Measurements from ENCODE around the gene KLHL36. TPM values are rescaled to one million over a fixed set of nuclear protein-coding genes. Genes with fewer than 3 reads are reported as not detected.

The KLHL36 gene
- total RNA-seq = 10 to 100 TPM; 32.6 to 34.8 TPM

- Mint-ChIP-seq H3K36me3 (peaks cover 27% of the 10 kb centered on the region), H3K27me3 (no peaks in the 10 kb centered on the region), H3K4me3 (peak within 1 kb of the TSS; percentile 86), H3K27ac (peak within 1 kb of the TSS; percentile 82), H3K4me1 (peaks cover 41% of the 10 kb centered on the region), H3K9me3 (no peaks in the 10 kb centered on the region)
- DNase-seq = peak; percentile 82
Measured at GRCh38 chr16:84647828-84648594, at the start of gene KLHL36. Gene KLHL36 (plus strand): TSS chr16:84648511. CDS start chr16:84650868, 2,357 bp downstream.

- Mint-ChIP-seq H3K4me1 (peaks cover 90% of the 10 kb centered on the region), H3K9me3 (no peaks in the 10 kb centered on the region), H3K27ac (peak overlapping the region; percentile 99), H3K36me3 (peaks cover 56% of the 10 kb centered on the region), H3K27me3 (no peaks in the 10 kb centered on the region), H3K4me3 (peak overlapping the region; percentile 83)
- DNase-seq = peak; percentile 85
Measured at GRCh38 chr16:84599521-84600202, 48.6 kb upstream of the KLHL36 start.

GRCh38 chr16:84600343-84601229, 47.7 kb upstream of the KLHL36 start:
- Mint-ChIP-seq H3K9me3 (no peaks in the 10 kb centered on the region), H3K36me3 (peaks cover 54% of the 10 kb centered on the region), H3K4me3 (peak overlapping the region; percentile 83), H3K27ac (peak overlapping the region; percentile 99), H3K27me3 (no peaks in the 10 kb centered on the region), H3K4me1 (peaks cover 90% of the 10 kb centered on the region)
- no peak for DNase-seq

- peak overlapping the region; percentile 84 for H3K27ac Mint-ChIP-seq
- no peaks in the 10 kb centered on the region for H3K27me3 Mint-ChIP-seq
- H3K9me3 Mint-ChIP-seq = no peaks in the 10 kb centered on the region
- H3K36me3 Mint-ChIP-seq = peaks cover 58% of the 10 kb centered on the region
- peaks cover 89% of the 10 kb centered on the region for H3K4me1 Mint-ChIP-seq
- no peak for DNase-seq
- peak overlapping the region; percentile 16 for H3K4me3 Mint-ChIP-seq
Measured at GRCh38 chr16:84603140-84603816, 45.0 kb upstream of the KLHL36 start.

GRCh38 chr16:84603940-84604339, 44.4 kb upstream of the KLHL36 start:
- Mint-ChIP-seq H3K27ac (peak overlapping the region; percentile 86), H3K27me3 (no peaks in the 10 kb centered on the region), H3K36me3 (peaks cover 63% of the 10 kb centered on the region), H3K4me1 (peaks cover 89% of the 10 kb centered on the region), H3K9me3 (no peaks in the 10 kb centered on the region), H3K4me3 (no peak overlapping the region)
- no peak for DNase-seq

- Mint-ChIP-seq H3K36me3 (peaks cover 68% of the 10 kb centered on the region), H3K27me3 (no peaks in the 10 kb centered on the region), H3K4me3 (peak overlapping the region; percentile 48)
Measured at GRCh38 chr16:84604477-84605013, 43.8 kb upstream of the KLHL36 start.

GRCh38 chr16:84605339-84605848, 42.9 kb upstream of the KLHL36 start:
- DNase-seq = no peak
- Mint-ChIP-seq H3K27ac (no peak overlapping the region), H3K36me3 (peaks cover 74% of the 10 kb centered on the region), H3K4me3 (peak overlapping the region; percentile 6), H3K9me3 (no peaks in the 10 kb centered on the region), H3K4me1 (peaks cover 90% of the 10 kb centered on the region), H3K27me3 (no peaks in the 10 kb centered on the region)

More at GRCh38 chr16:84604477-84605013, 43.8 kb upstream of the KLHL36 start:
- no peaks in the 10 kb centered on the region for H3K9me3 Mint-ChIP-seq
- peak overlapping the region; percentile 86 for H3K27ac Mint-ChIP-seq
- DNase-seq = no peak
- H3K4me1 Mint-ChIP-seq = peaks cover 90% of the 10 kb centered on the region

- DNase-seq = no peak
- no peak overlapping the region for H3K4me3 Mint-ChIP-seq
Measured at GRCh38 chr16:84606081-84606875, 42.0 kb upstream of the KLHL36 start.

GRCh38 chr16:84607061-84607460, 41.2 kb upstream of the KLHL36 start:
- Mint-ChIP-seq H3K9me3 (no peaks in the 10 kb centered on the region), H3K36me3 (peaks cover 86% of the 10 kb centered on the region), H3K27ac (peak overlapping the region; percentile 81), H3K4me3 (peak overlapping the region; percentile 23), H3K4me1 (peaks cover 89% of the 10 kb centered on the region), H3K27me3 (no peaks in the 10 kb centered on the region)
- DNase-seq = no peak

More at GRCh38 chr16:84606081-84606875, 42.0 kb upstream of the KLHL36 start:
- H3K36me3 Mint-ChIP-seq = peaks cover 78% of the 10 kb centered on the region
- H3K27ac Mint-ChIP-seq = peak overlapping the region; percentile 81
- H3K9me3 Mint-ChIP-seq = no peaks in the 10 kb centered on the region
- peaks cover 89% of the 10 kb centered on the region for H3K4me1 Mint-ChIP-seq
- H3K27me3 Mint-ChIP-seq = no peaks in the 10 kb centered on the region

- H3K4me3 Mint-ChIP-seq = peak overlapping the region; percentile 55
- no peaks in the 10 kb centered on the region for H3K27me3 Mint-ChIP-seq
- H3K4me1 Mint-ChIP-seq = peaks cover 87% of the 10 kb centered on the region
- no peak for DNase-seq
- peaks cover 89% of the 10 kb centered on the region for H3K36me3 Mint-ChIP-seq
- H3K9me3 Mint-ChIP-seq = no peaks in the 10 kb centered on the region
- peak overlapping the region; percentile 81 for H3K27ac Mint-ChIP-seq
Measured at GRCh38 chr16:84607694-84608093, 40.6 kb upstream of the KLHL36 start.

- peaks cover 84% of the 10 kb centered on the region for H3K4me1 Mint-ChIP-seq
- H3K27ac Mint-ChIP-seq = peak overlapping the region; percentile 81
- peak overlapping the region; percentile 55 for H3K4me3 Mint-ChIP-seq
- H3K9me3 Mint-ChIP-seq = no peaks in the 10 kb centered on the region
- DNase-seq = no peak
- H3K36me3 Mint-ChIP-seq = peaks cover 89% of the 10 kb centered on the region
- H3K27me3 Mint-ChIP-seq = no peaks in the 10 kb centered on the region
Measured at GRCh38 chr16:84608282-84608681, 40.0 kb upstream of the KLHL36 start.

GRCh38 chr16:84609563-84610177, 38.6 kb upstream of the KLHL36 start:
- Mint-ChIP-seq H3K9me3 (no peaks in the 10 kb centered on the region), H3K36me3 (peaks cover 94% of the 10 kb centered on the region), H3K27me3 (no peaks in the 10 kb centered on the region), H3K4me3 (peak overlapping the region; percentile 39), H3K4me1 (peaks cover 87% of the 10 kb centered on the region), H3K27ac (peak overlapping the region; percentile 81)
- no peak for DNase-seq

GRCh38 chr16:84610376-84610775, 37.9 kb upstream of the KLHL36 start:
- Mint-ChIP-seq H3K4me3 (no peak overlapping the region), H3K9me3 (no peaks in the 10 kb centered on the region), H3K4me1 (peaks cover 87% of the 10 kb centered on the region), H3K36me3 (peaks cover 97% of the 10 kb centered on the region), H3K27me3 (no peaks in the 10 kb centered on the region), H3K27ac (peak overlapping the region; percentile 81)
- DNase-seq = no peak
